ENCODE data around the gene PKN1.
"Not testable (repeated sequence)": the region's sequence is repeated elsewhere in the genome, so short reads cannot be mapped to it uniquely, and the experiment has no call there.

PKN1 gene

GRCh38 chr19:14400951-14401431, 32.1 kb upstream of the PKN1 start:
- H3K79me2 ChIP-seq (ENCODE audit: control insufficient read depth, insufficient read depth, low read length), result no peaks in the 10 kb centered on the region
- no peak overlapping the region for H4K5ac ChIP-seq (ENCODE audit: low read length)
- WGBS (ENCODE audit: extremely low coverage, insufficient coverage, low lambda C conversion rate), result no CpG with 5 or more reads among the region's 11 CpGs
- no peak overlapping the region for H3K27ac ChIP-seq (ENCODE audit: low read depth, low read length)
- no peak overlapping the region for H3K56ac ChIP-seq (ENCODE audit: low read length)
- no peak overlapping the region for H2BK15ac ChIP-seq (replicated peaks; ENCODE audit: low read depth)
- no peak overlapping the region for H2BK5ac ChIP-seq (ENCODE audit: low read length)
- H3K27me3 ChIP-seq (ENCODE audit: insufficient read depth, low read length, poor library complexity), result no peaks in the 10 kb centered on the region
- H3K79me1 ChIP-seq (ENCODE audit: low read length), result no peaks in the 10 kb centered on the region
- H2BK120ac ChIP-seq (ENCODE audit: low read depth, low read length), result no peak overlapping the region
- H4K8ac ChIP-seq (ENCODE audit: low read depth, low read length), result no peak overlapping the region
- H3K23ac ChIP-seq (ENCODE audit: low read length), result no peak overlapping the region
- H3K9ac ChIP-seq (ENCODE audit: low read length), result no peak overlapping the region
- no peak overlapping the region for H3K4ac ChIP-seq (ENCODE audit: low read depth, low read length)
- no peak overlapping the region for H3K4me2 ChIP-seq (ENCODE audit: low read length)
- H3K18ac ChIP-seq (ENCODE audit: low read length), result no peak overlapping the region
- H3K36me3 ChIP-seq (ENCODE audit: control insufficient read depth, insufficient read depth, low read length), result no peaks in the 10 kb centered on the region
- H3K4me3 ChIP-seq (ENCODE audit: low read length), result no peak overlapping the region
- DNase-seq, result no peak
- no peak overlapping the region for H2AK5ac ChIP-seq (ENCODE audit: low read length)
- H3K4me1 ChIP-seq (ENCODE audit: control insufficient read depth, low read depth, low read length), result no peaks in the 10 kb centered on the region

GRCh38 chr19:14401468-14402195, 31.5 kb upstream of the PKN1 start:
- Histone ChIP-seq H3K27ac (ENCODE audit: low read depth, low read length) (no peak overlapping the region), H3K18ac (ENCODE audit: low read length) (no peak overlapping the region), H2BK15ac (replicated peaks; ENCODE audit: low read depth) (no peak overlapping the region), H3K27me3 (ENCODE audit: insufficient read depth, low read length, poor library complexity) (no peaks in the 10 kb centered on the region), H4K8ac (ENCODE audit: low read depth, low read length) (no peak overlapping the region), H3K4me1 (ENCODE audit: control insufficient read depth, low read depth, low read length) (no peaks in the 10 kb centered on the region), H3K79me1 (ENCODE audit: low read length) (no peaks in the 10 kb centered on the region), H2BK120ac (ENCODE audit: low read depth, low read length) (no peak overlapping the region), H3K56ac (ENCODE audit: low read length) (no peak overlapping the region), H3K4me3 (ENCODE audit: low read length) (no peak overlapping the region), H3K36me3 (ENCODE audit: control insufficient read depth, insufficient read depth, low read length) (no peaks in the 10 kb centered on the region), H3K79me2 (ENCODE audit: control insufficient read depth, insufficient read depth, low read length) (no peaks in the 10 kb centered on the region), H3K9ac (ENCODE audit: low read length) (no peak overlapping the region), H4K5ac (ENCODE audit: low read length) (no peak overlapping the region), H3K4me2 (ENCODE audit: low read length) (no peak overlapping the region), H3K4ac (ENCODE audit: low read depth, low read length) (no peak overlapping the region), H3K23ac (ENCODE audit: low read length) (no peak overlapping the region), H2AK5ac (ENCODE audit: low read length) (no peak overlapping the region), H2BK5ac (ENCODE audit: low read length) (no peak overlapping the region)
- DNase-seq, result no peak
- WGBS (ENCODE audit: extremely low coverage, insufficient coverage, low lambda C conversion rate), result no CpG with 5 or more reads among the region's 18 CpGs

- Histone ChIP-seq H3K79me2 (ENCODE audit: control insufficient read depth, insufficient read depth, low read length) (no peaks in the 10 kb centered on the region), H3K9ac (ENCODE audit: low read length) (no peak overlapping the region), H2BK120ac (ENCODE audit: low read depth, low read length) (no peak overlapping the region), H3K79me1 (ENCODE audit: low read length) (no peaks in the 10 kb centered on the region), H3K18ac (ENCODE audit: low read length) (no peak overlapping the region), H3K4me1 (ENCODE audit: control insufficient read depth, low read depth, low read length) (no peaks in the 10 kb centered on the region), H3K23ac (ENCODE audit: low read length) (no peak overlapping the region), H2BK5ac (ENCODE audit: low read length) (no peak overlapping the region), H2AK5ac (ENCODE audit: low read length) (no peak overlapping the region), H3K27me3 (ENCODE audit: insufficient read depth, low read length, poor library complexity) (no peaks in the 10 kb centered on the region), H3K56ac (ENCODE audit: low read length) (no peak overlapping the region), H4K8ac (ENCODE audit: low read depth, low read length) (no peak overlapping the region), H2BK15ac (replicated peaks; ENCODE audit: low read depth) (no peak overlapping the region), H3K4me2 (ENCODE audit: low read length) (no peak overlapping the region), H4K5ac (ENCODE audit: low read length) (no peak overlapping the region), H3K36me3 (ENCODE audit: control insufficient read depth, insufficient read depth, low read length) (peaks cover 2% of the 10 kb centered on the region), H3K4me3 (ENCODE audit: low read length) (no peak overlapping the region), H3K4ac (ENCODE audit: low read depth, low read length) (no peak overlapping the region), H3K27ac (ENCODE audit: low read depth, low read length) (no peak overlapping the region)
- no peak for DNase-seq
- WGBS (ENCODE audit: extremely low coverage, insufficient coverage, low lambda C conversion rate), result no CpG with 5 or more reads among the region's 26 CpGs
Measured at GRCh38 chr19:14402332-14403144, 30.6 kb upstream of the PKN1 start.

- not testable (repeated sequence) for H3K4me2 ChIP-seq (ENCODE audit: low read length); H2BK120ac ChIP-seq (ENCODE audit: low read depth, low read length); H2BK5ac ChIP-seq (ENCODE audit: low read length); H3K27me3 ChIP-seq (ENCODE audit: insufficient read depth, low read length, poor library complexity); H3K56ac ChIP-seq (ENCODE audit: low read length); H3K4me3 ChIP-seq (ENCODE audit: low read length); H3K27ac ChIP-seq (ENCODE audit: low read depth, low read length); H4K8ac ChIP-seq (ENCODE audit: low read depth, low read length); H3K9ac ChIP-seq (ENCODE audit: low read length); H3K23ac ChIP-seq (ENCODE audit: low read length); H3K79me1 ChIP-seq (ENCODE audit: low read length); DNase-seq; H3K18ac ChIP-seq (ENCODE audit: low read length); H2AK5ac ChIP-seq (ENCODE audit: low read length); H4K5ac ChIP-seq (ENCODE audit: low read length); H2BK15ac ChIP-seq (replicated peaks; ENCODE audit: low read depth); H3K79me2 ChIP-seq (ENCODE audit: control insufficient read depth, insufficient read depth, low read length); H3K4me1 ChIP-seq (ENCODE audit: control insufficient read depth, low read depth, low read length); H3K36me3 ChIP-seq (ENCODE audit: control insufficient read depth, insufficient read depth, low read length); H3K4ac ChIP-seq (ENCODE audit: low read depth, low read length)
- WGBS (ENCODE audit: extremely low coverage, insufficient coverage, low lambda C conversion rate), result no CpG with 5 or more reads among the region's 15 CpGs
Measured at GRCh38 chr19:14403145-14403930, 29.8 kb upstream of the PKN1 start.

GRCh38 chr19:14404312-14404711, 28.8 kb upstream of the PKN1 start:
- no peak overlapping the region for H3K4me2 ChIP-seq (ENCODE audit: low read length)
- no peak overlapping the region for H3K9ac ChIP-seq (ENCODE audit: low read length)
- no CpG with 5 or more reads among the region's 9 CpGs for WGBS (ENCODE audit: extremely low coverage, insufficient coverage, low lambda C conversion rate)
- H3K27ac ChIP-seq (ENCODE audit: low read depth, low read length), result no peak overlapping the region
- no peak overlapping the region for H2BK120ac ChIP-seq (ENCODE audit: low read depth, low read length)
- no peak overlapping the region for H3K4ac ChIP-seq (ENCODE audit: low read depth, low read length)
- H3K79me2 ChIP-seq (ENCODE audit: control insufficient read depth, insufficient read depth, low read length), result no peaks in the 10 kb centered on the region
- H2BK15ac ChIP-seq (replicated peaks; ENCODE audit: low read depth), result no peak overlapping the region
- no peak overlapping the region for H2BK5ac ChIP-seq (ENCODE audit: low read length)
- H4K8ac ChIP-seq (ENCODE audit: low read depth, low read length), result no peak overlapping the region
- H3K36me3 ChIP-seq (ENCODE audit: control insufficient read depth, insufficient read depth, low read length), result peaks cover 4% of the 10 kb centered on the region
- H4K5ac ChIP-seq (ENCODE audit: low read length), result no peak overlapping the region
- H3K27me3 ChIP-seq (ENCODE audit: insufficient read depth, low read length, poor library complexity), result no peaks in the 10 kb centered on the region
- no peak overlapping the region for H3K23ac ChIP-seq (ENCODE audit: low read length)
- H3K18ac ChIP-seq (ENCODE audit: low read length), result no peak overlapping the region
- DNase-seq, result no peak
- H3K4me3 ChIP-seq (ENCODE audit: low read length), result no peak overlapping the region
- H3K56ac ChIP-seq (ENCODE audit: low read length), result no peak overlapping the region
- no peaks in the 10 kb centered on the region for H3K79me1 ChIP-seq (ENCODE audit: low read length)
- H3K4me1 ChIP-seq (ENCODE audit: control insufficient read depth, low read depth, low read length), result no peaks in the 10 kb centered on the region
- no peak overlapping the region for H2AK5ac ChIP-seq (ENCODE audit: low read length)

All from mesendoderm (in vitro differentiated cells).